Sigmoid colon (tissue), 7 donors: ENCODE data around the gene FEZ2. TPM values are rescaled to one million over a fixed set of nuclear protein-coding genes. Genes with fewer than 3 reads are reported as not detected.
A peak's percentile ranks its signal among the peaks of the same experiment; 100 is the strongest.

Experiments used
- DNase-seq: peaks from one replicate; pipeline ENCODE4 v3.0.0-alpha.2; 2019
- H3K27ac ChIP-seq, 4 donors: fragments of 200-600 bp; sonication (generic); one replicate each; pipeline ENCODE4 v1.5.1; 2016 to 2019; ENCODE audit warnings: mild to moderate bottlenecking in 1 of 4
- H3K27me3 ChIP-seq, 3 donors: fragments of 200-600 bp; sonication (generic); one replicate each; pipeline ENCODE4 v1.5.1; 2019; ENCODE audit warnings: mild to moderate bottlenecking in 1 of 3
- H3K36me3 ChIP-seq, 4 donors: fragments of 200-600 bp; sonication (generic); one replicate each; pipeline ENCODE4 v1.5.1; 2016 to 2019
- H3K4me1 ChIP-seq, 4 donors: fragments of 200-600 bp; sonication (generic); one replicate each; pipeline ENCODE4 v1.5.1; 2017 to 2019
- H3K4me3 ChIP-seq, 4 donors: fragments of 200-600 bp; sonication (generic); one replicate each; pipeline ENCODE4 v1.5.1; 2017 to 2019; ENCODE audit warnings: mild to moderate bottlenecking in 2 of 4, moderate library complexity in 1 of 4
- H3K9me3 ChIP-seq, 4 donors: fragments of 200-600 bp in 3 of 4; sonication (generic) in 3 of 4; one replicate each; pipeline versions ENCODE4 v1.5.1 to v1.6.1; 2013 to 2019
- EP300 ChIP-seq, 4 donors: sonication (generic); formaldehyde crosslinking; IDR thresholded peaks; one replicate each; pipeline ENCODE4 v1.6.1; 2017; ENCODE audit warnings: antibody characterized with exemption in 4 of 4
- POLR2A ChIP-seq, 2 donors: fragments of 450-650 bp; IDR thresholded peaks; one replicate each; pipeline ENCODE4 v1.6.1; 2016; ENCODE audit warnings: antibody characterized with exemption in 2 of 2, mild to moderate bottlenecking in 2 of 2, moderate library complexity in 2 of 2
- POLR2AphosphoS5 ChIP-seq, 4 donors: sonication (generic); formaldehyde crosslinking; IDR thresholded peaks; one replicate each; pipeline ENCODE4 v1.6.1; 2017; ENCODE audit warnings: antibody characterized with exemption in 4 of 4
- WGBS, 2 donors: extraction: QIAGEN DNeasy Blood & Tissue Kit; methylation state at CpG; one replicate each; pipeline ENCODE4 v1.1.7; 2013; 5-methylcytosine and 5-hydroxymethylcytosine counted together
- intact Hi-C: fragments of 100-400 bp; cut with DNase I; formaldehyde crosslinking; loops from one replicate; pipeline ENCODE4 v1.15.1; 2023
- polyA plus RNA-seq, 3 donors: library from polyadenylated mRNA; stranded (reverse); fragments of 200-250 nt; gene quantifications; one replicate each; pipeline ENCODE4 v1.2.3, GENCODE V29; 2013
- total RNA-seq, 4 donors: library from RNA; depleted of rRNA; stranded (reverse); fragments of >200 nt; gene quantifications; one replicate each; pipeline ENCODE4 v1.1.0, GENCODE V29; 2016
- TF ChIP-seq, protein P1 (sequence below), 4 experiments: fragments of 450-650 bp in 3 of 4; fragments of 200-600 bp in 1 of 4; IDR thresholded peaks; one replicate each; pipeline ENCODE4 v1.5.1; 2016 to 2019; ENCODE audit warnings: antibody characterized with exemption in 4 of 4, mild to moderate bottlenecking in 3 of 4, moderate library complexity in 2 of 4
- donor health status: healthy with polysubstance abuse.
- donor health status: Bipolar disorder and iron deficiency.
- donor health status: healthy.

The FEZ2 gene
- total and polyA plus RNA-seq, 7 donors = 25.9 to 53.9 (median 41.8) TPM

DNA sequence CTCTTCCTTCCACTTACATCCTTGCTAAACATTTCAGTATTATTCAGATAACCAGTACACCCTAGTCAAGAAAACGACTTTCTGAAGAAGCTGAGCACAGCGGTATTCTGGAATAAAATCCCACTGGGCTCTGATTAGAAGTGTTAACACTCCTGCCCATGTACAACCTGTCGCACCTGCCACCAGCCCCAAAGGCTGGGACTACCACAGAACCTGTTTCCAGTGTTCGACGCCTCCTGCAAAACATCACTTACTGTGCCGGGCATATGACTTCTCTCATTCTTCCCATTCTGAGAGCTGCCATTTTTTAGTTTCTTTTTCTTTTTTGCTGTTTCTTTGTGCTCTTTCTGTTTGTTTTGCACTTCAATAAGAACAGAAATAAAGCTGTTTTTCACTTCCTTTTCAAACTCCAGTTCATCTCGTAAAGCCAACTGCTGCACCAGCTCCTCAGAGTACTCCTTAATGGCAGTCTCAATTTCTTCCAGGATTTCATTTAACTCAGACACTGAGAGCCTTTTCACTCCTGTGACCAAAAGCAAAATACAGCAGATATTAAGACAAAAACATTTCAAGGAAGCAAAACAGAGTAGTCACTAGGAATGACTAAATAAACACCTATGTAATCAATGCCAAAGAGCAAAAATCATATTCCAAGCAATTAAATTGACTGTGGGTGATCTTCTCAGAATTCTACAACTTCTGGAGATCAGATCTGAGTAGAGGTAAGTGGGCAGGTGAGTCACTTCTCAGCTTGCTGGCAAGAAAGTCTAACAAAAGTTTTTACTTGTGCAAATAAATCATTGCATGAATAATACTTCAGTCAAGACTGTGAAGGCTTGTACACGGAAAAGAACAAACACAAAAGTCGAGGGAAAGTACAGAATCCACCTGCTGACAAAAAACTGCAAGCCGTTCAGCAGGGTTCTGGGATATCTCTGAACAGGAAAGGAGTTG is 19.3 kb downstream of the FEZ2 start:
- WGBS, 2 donors = 61 to 76% methylated on average over 10 of the region's 10 CpGs
- DNase-seq = no peak
- H3K36me3 ChIP-seq = peaks cover 0 to 73% (median 28%) of the 10 kb centered on the region in 4 donors
- TF ChIP-seq POLR2A (IDR thresholded peaks at IDR 0.05) (no peak), EP300 (IDR thresholded peaks at IDR 0.05) (no peak), POLR2AphosphoS5 (IDR thresholded peaks at IDR 0.05) (no peak)
- TF ChIP-seq, protein P1, sequence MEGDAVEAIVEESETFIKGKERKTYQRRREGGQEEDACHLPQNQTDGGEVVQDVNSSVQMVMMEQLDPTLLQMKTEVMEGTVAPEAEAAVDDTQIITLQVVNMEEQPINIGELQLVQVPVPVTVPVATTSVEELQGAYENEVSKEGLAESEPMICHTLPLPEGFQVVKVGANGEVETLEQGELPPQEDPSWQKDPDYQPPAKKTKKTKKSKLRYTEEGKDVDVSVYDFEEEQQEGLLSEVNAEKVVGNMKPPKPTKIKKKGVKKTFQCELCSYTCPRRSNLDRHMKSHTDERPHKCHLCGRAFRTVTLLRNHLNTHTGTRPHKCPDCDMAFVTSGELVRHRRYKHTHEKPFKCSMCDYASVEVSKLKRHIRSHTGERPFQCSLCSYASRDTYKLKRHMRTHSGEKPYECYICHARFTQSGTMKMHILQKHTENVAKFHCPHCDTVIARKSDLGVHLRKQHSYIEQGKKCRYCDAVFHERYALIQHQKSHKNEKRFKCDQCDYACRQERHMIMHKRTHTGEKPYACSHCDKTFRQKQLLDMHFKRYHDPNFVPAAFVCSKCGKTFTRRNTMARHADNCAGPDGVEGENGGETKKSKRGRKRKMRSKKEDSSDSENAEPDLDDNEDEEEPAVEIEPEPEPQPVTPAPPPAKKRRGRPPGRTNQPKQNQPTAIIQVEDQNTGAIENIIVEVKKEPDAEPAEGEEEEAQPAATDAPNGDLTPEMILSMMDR (IDR thresholded peaks at IDR 0.05) = no peak
- intact Hi-C loops = no loop called here
- H3K4me1 ChIP-seq = peaks cover 0 to 4% (median 0%) of the 10 kb centered on the region in 4 donors
- H3K27me3 ChIP-seq = no peaks in the 10 kb centered on the region
- H3K9me3 ChIP-seq = no peaks in the 10 kb centered on the region
- no peak overlapping the region for H3K4me3 ChIP-seq
- H3K27ac ChIP-seq = no peak overlapping the region

DNA sequence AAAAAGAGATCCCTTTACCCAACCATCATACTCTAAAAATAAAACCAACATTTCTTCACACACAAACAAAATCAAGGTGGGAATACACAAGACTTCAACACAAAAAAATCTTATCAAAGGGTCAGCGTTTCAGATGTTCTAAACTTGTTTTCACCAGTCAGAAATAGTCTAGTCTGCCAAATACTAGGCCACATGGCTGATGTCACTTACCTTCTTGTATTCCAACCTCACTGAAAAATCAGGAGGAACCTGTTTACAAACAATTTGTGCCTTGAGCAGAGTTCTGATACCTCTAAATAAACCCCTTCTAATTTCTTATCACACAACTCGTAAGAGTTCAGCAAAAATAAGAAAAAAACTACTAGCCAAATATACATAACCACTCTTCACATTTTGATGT is 20.1 kb downstream of the FEZ2 start:
- Histone ChIP-seq H3K36me3 (peaks cover 0 to 66% (median 28%) of the 10 kb centered on the region in 4 donors), H3K4me1 (peaks cover 0 to 9% (median under 1%) of the 10 kb centered on the region in 4 donors), H3K9me3 (no peaks in the 10 kb centered on the region), H3K4me3 (no peak overlapping the region), H3K27ac (no peak overlapping the region), H3K27me3 (no peaks in the 10 kb centered on the region)
- WGBS, 2 donors = 91 to 93% methylated on average over 2 of the region's 2 CpGs
- intact Hi-C loops = no loop called here
- no peak for DNase-seq
- TF ChIP-seq EP300 (IDR thresholded peaks at IDR 0.05) (no peak), POLR2AphosphoS5 (IDR thresholded peaks at IDR 0.05) (no peak), POLR2A (IDR thresholded peaks at IDR 0.05) (no peak)
- TF ChIP-seq, protein P1 (IDR thresholded peaks at IDR 0.05) = no peak

DNA sequence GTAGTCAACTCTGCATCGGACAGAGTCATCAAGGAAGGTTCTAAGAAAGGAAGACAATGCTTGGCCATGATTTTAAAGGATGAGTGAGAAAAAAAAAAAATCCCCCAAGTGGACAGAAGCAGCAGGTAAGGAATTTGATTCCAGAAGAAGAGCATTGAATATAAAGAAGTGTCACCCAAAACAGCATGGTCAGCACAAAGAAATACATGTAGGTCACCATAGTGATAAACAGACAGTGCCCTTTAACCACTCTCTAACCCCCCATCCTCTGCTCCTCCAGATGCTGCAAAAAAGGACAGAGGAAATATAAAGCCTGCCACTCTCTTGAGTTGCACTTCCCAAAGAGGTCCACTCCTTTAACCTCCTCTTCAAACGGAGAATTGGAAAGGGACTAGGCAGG is 23.4 kb downstream of the FEZ2 start:
- H3K4me1 ChIP-seq = peaks cover 0 to 19% (median 7%) of the 10 kb centered on the region in 4 donors
- DNase-seq = no peak
- TF ChIP-seq POLR2AphosphoS5 (IDR thresholded peaks at IDR 0.05) (no peak), POLR2A (IDR thresholded peaks at IDR 0.05) (no peak)
- TF ChIP-seq, protein P1 (IDR thresholded peaks at IDR 0.05) = no peak
- H3K36me3 ChIP-seq = peaks cover 0 to 35% (median 12%) of the 10 kb centered on the region in 4 donors
- H3K4me3 ChIP-seq = no peak overlapping the region
- no peak overlapping the region for H3K27ac ChIP-seq
- no peaks in the 10 kb centered on the region for H3K9me3 ChIP-seq
- H3K27me3 ChIP-seq = no peaks in the 10 kb centered on the region
- WGBS, 2 donors = 96 to 98% methylated on average over 2 of the region's 2 CpGs
- intact Hi-C loops = no loop called here

DNA sequence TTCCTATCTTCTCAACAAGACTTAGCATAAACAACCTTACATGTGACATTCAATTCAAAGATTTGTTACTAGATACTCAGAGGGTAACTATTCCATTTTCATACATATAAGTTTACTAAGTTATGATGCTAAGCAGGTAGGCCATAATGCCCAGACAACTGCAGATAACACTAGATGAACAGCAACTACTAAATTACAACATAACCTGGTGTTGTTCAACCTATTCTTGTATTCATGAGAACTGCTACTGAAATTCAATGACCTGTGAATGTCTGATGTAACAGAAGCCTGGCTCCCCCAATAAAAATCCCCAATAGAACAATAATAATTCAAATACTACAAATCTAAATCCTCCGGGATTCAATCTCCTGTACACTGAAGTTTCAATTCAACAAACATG is 24.8 kb downstream of the FEZ2 start:
- TF ChIP-seq EP300 (IDR thresholded peaks at IDR 0.05) = no peak
- Histone ChIP-seq H3K36me3 (peaks cover 0 to 21% (median 7%) of the 10 kb centered on the region in 4 donors), H3K27ac (no peak overlapping the region), H3K4me1 (peaks cover 0 to 27% (median 12%) of the 10 kb centered on the region in 4 donors), H3K27me3 (no peaks in the 10 kb centered on the region), H3K9me3 (no peaks in the 10 kb centered on the region), H3K4me3 (no peak overlapping the region)
- intact Hi-C loops = no loop called here
- DNase-seq = no peak
- WGBS, 2 donors = 93 to 96% methylated on average over 1 of the region's 1 CpG

DNA sequence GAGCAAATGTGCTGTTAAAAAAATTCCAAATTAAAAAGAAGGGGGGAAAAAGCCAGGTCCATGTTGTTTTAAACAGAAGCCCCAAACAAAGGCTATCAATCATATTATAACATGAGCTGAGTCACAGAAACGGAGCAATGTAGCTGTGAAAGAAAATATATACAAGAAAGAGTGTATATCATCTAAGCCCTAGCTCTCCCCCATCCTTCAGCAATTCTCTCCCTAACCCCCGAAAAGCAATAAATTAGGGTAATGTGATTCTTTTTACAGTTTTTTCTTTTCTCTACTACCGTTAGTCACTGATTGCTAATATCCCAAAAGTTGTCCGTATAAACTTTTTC is 25.3 kb downstream of the FEZ2 start:
- H3K27me3 ChIP-seq = no peaks in the 10 kb centered on the region
- TF ChIP-seq EP300 (IDR thresholded peaks at IDR 0.05) (no peak), POLR2AphosphoS5 (IDR thresholded peaks at IDR 0.05) (no peak), POLR2A (IDR thresholded peaks at IDR 0.05) (no peak)
- TF ChIP-seq, protein P1 (IDR thresholded peaks at IDR 0.05) = no peak
- H3K9me3 ChIP-seq = no peaks in the 10 kb centered on the region
- no peak overlapping the region for H3K4me3 ChIP-seq
- no peak for DNase-seq
- WGBS, 2 donors = 78 to 81% methylated on average over 4 of the region's 4 CpGs
- H3K27ac ChIP-seq = peak overlapping the region in 1 of 4 donors; percentile 24
- intact Hi-C loops = no loop called here
- H3K4me1 ChIP-seq = peaks cover 0 to 29% (median 12%) of the 10 kb centered on the region in 4 donors
- peaks cover 0 to 16% (median 5%) of the 10 kb centered on the region in 4 donors for H3K36me3 ChIP-seq
